ENCODE results near the gene GRIK1.

GRIK1 gene

GRCh38 chr21:29660047-29660720 is 279.6 kb downstream of the GRIK1 start:
- DNase-seq = no peak

- DNase-seq = no peak
These were observed 280.9 kb downstream of the GRIK1 start for GRCh38 chr21:29658934-29659203.

GRCh38 chr21:29658177-29658933 is 281.4 kb downstream of the GRIK1 start:
- no peak for DNase-seq

GRCh38 chr21:29657240-29657989 is 282.4 kb downstream of the GRIK1 start:
- DNase-seq = no peak

- no peak for DNase-seq
These were observed 283.1 kb downstream of the GRIK1 start for GRCh38 chr21:29656504-29657239.

- no peak for DNase-seq
These were observed 284.2 kb downstream of the GRIK1 start for GRCh38 chr21:29655577-29655976.

- DNase-seq = no peak
These were observed 284.9 kb downstream of the GRIK1 start for GRCh38 chr21:29654855-29655254.

- no peak for DNase-seq
These were observed 285.6 kb downstream of the GRIK1 start for GRCh38 chr21:29654203-29654602.

GRCh38 chr21:29650523-29651022 is 289.2 kb downstream of the GRIK1 start:
- no peak for DNase-seq

- DNase-seq = no peak
These were observed 290.4 kb downstream of the GRIK1 start for GRCh38 chr21:29649406-29649814.

- no peak for DNase-seq
These were observed 291.0 kb downstream of the GRIK1 start for GRCh38 chr21:29648710-29649240.

GRCh38 chr21:29647353-29647781 is 292.4 kb downstream of the GRIK1 start:
- DNase-seq = no peak

GRCh38 chr21:29645666-29646553 is 293.9 kb downstream of the GRIK1 start:
- no peak for DNase-seq

GRCh38 chr21:29643289-29643688 is 296.5 kb downstream of the GRIK1 start:
- DNase-seq = no peak

- no peak for DNase-seq
These were observed 297.1 kb downstream of the GRIK1 start for GRCh38 chr21:29642551-29643245.

- no peak for DNase-seq
These were observed 297.9 kb downstream of the GRIK1 start for GRCh38 chr21:29641635-29642550.

GRCh38 chr21:29641001-29641634 is 298.7 kb downstream of the GRIK1 start:
- no peak for DNase-seq

GRCh38 chr21:29640080-29640508 is 299.7 kb downstream of the GRIK1 start:
- DNase-seq = no peak

GRCh38 chr21:29639366-29640079 is 300.3 kb downstream of the GRIK1 start:
- DNase-seq = no peak
